Activated CD4-positive, alpha-beta T cell treated with anti-CD3 and anti-CD28 coated beads, Interleukin-2, Interleukin-6, amounts not matched to agents 100 ng/mL and 50 ng/mL, durations not matched to agents 16 hours and 8 hours (primary cell): Measurements from ENCODE around the gene ZNF569.
"Not testable (repeated sequence)": the region's sequence is repeated elsewhere in the genome, so short reads cannot be mapped to it uniquely, and the experiment has no call there.

Experiments used
- DNase-seq: peaks from one replicate; pipeline ENCODE4 v3.0.0-alpha.2; 2020

ZNF569 gene

DNA sequence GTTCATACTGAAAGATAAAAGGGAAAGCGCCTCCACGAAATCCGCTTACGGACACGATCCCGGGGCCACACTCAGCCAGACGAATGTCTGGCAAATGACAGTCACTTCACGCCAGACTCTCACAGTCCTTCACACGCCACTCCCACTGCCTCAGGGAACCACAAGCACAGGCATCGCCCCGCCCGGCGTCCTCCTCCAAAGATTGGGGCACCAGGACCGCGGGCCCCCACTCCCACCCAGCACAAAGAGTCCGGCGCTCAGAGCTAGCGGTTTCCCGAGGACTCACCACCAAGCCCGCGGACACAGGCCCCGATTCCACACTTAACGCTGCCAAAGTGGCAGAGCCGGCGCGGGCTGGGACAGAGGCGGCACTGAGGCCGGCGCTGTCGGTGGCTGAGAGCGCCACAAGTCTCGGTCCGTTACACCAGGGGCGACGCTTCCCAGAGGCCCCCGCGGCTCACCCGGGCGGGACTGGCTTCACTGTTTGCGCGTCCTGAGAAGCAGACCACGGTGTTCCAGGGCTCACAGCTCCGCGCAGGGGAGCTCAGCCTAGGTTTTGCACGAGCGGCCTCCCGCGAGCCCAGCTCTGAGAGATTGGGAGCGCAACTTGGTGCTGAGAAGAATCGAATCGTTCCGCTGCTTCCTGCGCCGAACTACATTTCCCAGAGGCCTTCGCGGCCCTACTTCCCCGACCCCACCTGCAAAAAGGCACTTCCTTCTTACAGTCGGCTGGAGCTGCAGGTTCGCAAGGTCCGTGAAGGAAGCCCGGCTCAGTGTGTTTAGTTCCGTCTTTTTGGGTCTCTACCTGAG, at the start of gene ZNF569:
Gene ZNF569, minus strand, starts transcription at position 647 of the 810 bp plus-strand sequence. CDS start 22,523 bp downstream, outside the sequence.
- peak; percentile 91 for DNase-seq

DNA sequence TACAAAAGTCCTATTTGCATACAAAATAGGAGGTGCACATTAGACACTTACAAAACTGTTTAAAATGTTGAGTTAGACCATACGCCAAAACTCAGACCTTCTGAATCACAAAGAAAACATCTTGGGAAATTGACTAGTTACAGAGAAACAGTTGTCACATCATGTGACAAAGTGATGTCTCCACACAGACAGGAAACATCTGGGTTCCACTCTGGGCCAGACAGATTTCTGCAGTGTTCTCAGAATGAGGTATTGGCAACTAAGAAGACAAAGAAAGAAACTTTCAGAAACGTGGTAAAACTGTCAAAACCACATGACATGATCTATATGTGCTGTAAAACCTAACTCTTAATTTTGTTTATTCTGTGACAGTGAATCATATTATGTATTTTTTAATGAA, 46.2 kb upstream of the ZNF569 start:
- DNase-seq: no peak

DNA sequence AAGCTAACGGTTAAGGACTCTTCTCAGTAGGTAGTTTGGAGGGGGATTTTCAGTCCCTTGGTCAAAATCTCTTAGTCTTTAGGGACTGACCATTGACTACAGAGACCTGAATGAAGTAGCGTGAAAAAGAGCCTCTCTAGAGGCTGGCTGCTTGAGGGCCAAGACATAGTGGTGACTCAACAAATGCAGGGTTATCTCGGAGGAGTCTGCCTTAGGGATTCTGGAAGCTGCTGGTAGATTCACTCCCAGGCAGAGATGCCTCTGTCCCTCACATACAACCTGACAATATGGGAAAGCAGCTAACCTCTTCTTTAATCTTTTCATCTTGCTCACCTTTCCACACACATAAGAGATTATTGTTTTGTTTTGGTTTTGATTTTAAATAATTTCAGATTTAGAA, 44.6 kb upstream of the ZNF569 start:
- no peak for DNase-seq

DNA sequence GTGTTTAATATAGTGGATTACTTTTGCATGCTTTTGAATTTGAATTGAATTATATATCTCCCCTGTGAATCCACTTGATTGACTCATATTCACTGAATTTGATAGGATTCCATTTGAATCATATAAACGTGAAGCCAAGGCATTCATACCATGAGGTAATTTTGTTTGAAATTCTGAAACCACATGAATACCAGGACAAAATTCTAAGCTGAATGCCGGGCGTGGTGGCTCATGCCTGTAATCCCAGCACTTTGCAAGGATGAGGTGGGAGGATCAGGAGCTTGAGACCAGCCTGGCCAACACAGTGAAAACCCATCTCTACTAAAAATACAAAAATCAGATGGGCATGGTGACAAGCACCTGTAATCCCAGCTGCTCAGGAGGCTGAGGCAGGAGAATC, 43.9 kb upstream of the ZNF569 start:
- no peak for DNase-seq

DNA sequence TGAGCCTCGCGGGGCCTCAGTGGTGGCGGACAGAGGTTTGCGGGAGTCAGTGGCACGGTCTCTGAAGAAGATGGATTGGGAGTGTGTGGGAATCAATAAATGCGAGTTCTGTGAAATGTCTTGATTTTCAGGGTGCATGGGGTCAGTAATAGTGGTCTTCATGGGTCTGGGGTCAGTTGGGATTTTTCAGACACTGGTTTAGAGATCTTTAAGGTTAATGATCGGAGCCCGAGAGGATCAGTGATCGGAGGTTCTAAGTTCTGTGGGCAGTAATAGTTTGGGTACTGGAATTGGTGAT, 39.9 kb upstream of the ZNF569 start:
- no peak for DNase-seq

DNA sequence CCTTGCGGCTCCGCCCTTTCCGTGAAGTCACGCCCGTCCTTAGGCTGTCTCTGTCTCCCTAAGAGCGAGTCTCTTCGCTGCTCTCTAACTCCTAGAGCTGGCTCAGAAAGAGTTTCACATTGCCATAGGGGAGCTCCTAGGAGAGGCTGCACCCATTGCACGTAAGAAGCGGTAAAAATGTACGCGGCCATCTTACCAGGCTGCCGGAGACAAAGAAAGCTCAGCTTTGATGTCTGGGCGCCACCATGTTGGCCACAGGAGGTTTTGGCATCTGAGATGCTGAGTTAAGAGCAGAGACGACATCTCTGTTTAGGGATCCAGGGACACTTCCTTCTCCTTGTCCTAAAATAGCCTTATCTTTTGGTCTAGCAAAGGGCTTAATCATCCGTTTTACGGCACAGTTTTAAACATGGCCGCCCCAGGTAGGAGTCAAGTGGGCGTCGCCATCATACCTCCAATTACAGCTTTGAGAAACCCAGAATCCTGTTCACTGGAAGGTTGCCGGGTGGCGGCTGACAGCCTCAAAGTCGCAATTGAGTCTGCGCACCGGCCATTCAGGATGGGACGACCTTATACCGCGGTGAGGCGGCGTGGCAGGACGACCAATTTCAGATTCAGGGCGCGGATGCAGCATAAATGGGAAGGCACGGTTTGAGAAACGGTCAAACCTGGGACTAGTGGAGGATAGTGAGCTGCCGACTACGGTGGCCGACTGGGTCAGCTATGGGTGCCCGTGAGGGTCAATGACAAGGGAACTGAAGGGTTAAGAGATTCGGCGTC, 39.3 kb upstream of the ZNF569 start, which contains the start of gene ZNF793:
Gene ZNF793, plus strand, starts transcription at position 553 of the 780 bp plus-strand sequence. CDS start 16,501 bp downstream, outside the sequence.
- peak; percentile 70 for DNase-seq

DNA sequence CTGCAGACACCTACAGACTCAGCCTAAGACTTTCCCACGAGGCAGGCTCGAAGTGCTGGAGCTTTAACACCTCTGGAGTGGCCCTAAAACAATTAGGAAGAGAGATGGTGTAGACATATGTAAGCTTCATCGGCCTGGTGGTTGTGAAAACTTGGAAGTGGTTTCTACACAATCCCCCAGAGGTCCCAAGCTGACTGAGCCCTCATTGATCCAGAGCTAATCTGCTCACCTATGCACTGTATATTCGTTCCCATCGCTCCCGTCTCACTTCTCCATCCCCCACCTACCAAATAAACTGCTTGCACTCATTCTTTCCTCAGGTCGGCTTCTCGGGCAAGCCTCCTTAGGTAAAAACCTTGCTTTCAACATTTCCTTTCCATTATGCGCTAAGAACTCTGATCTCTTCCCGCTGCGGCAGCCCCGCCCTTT, 38.7 kb upstream of the ZNF569 start:
- no peak for DNase-seq

DNA sequence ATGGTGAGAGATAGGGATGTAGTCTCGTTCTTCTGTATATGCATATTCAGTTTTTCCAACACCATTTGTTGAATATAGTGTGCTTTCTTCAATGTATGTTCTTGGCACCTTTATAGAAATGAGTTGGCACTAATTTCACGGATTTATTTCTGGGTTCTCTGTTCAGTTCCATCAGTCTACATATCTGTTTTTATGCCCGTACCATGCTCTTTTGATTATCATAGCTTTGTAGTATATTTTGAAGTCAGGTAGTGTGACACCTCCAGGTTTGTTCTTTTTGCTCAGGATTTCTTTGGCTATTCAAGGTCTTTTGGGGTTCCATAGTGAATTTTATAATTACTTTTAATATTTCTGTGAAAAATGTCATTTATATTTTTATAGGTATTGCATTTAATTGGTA, 25.0 kb upstream of the ZNF569 start:
- DNase-seq: no peak

DNA sequence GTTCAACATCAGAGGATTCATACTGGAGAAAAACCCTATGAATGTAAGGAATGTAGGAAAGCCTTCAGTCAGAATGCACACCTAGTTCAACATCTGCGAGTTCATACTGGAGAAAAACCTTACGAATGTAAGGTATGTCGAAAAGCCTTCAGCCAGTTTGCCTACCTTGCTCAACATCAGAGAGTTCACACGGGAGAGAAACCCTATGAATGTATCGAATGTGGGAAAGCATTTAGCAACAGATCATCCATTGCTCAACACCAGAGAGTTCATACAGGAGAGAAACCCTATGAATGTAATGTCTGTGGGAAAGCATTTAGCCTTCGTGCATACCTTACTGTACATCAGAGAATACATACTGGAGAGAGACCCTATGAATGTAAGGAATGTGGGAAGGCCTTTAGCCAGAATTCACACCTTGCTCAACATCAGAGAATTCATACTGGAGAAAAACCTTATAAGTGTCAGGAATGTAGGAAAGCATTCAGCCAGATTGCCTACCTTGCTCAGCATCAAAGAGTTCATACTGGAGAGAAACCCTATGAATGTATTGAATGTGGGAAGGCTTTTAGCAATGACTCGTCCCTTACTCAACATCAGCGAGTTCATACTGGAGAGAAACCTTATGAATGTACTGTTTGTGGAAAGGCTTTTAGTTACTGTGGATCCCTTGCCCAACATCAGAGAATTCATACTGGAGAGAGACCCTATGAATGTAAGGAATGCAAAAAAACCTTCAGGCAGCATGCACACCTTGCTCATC, 17.3 kb upstream of the ZNF569 start:
- no peak for DNase-seq

DNA sequence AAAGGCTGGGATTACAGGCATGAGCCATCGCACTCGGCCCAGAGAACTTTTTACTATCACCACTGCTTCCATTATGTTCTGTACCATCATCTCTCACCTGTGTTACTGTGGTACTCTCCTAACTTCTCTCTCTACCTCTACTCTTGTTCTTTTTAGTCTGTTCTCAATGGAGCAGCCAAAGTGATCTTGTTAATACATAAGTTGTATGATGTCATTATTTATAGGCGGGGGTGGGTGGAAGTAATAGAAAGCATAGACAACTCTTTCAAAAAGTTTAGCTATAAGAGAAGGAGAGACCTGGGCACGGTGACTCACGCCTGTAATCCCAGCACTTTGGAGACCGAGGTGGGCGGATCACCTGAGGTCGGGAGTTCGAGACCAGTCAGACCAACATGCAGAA, 4.9 kb upstream of the ZNF569 start:
- no peak for DNase-seq

DNA sequence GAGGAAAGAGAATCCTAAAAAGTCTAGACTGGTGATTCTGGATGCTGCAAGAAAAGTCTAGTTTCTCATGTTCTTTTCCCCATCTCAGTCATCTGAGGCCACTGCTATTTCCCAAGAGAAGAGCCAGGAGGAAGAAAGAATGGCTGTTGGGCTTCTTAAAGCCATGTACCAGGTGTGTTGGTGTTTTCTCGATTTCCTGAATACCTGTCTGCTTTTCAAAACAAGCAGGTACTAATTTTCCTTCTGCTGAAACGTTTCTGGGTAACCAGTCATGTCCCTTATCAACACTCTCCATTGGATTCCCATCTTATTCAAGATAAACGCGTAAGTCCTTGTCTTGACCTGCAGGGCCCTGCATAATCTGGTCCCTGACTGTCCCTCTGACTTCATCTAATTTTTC, 3.0 kb upstream of the ZNF569 start:
- DNase-seq: no peak

DNA sequence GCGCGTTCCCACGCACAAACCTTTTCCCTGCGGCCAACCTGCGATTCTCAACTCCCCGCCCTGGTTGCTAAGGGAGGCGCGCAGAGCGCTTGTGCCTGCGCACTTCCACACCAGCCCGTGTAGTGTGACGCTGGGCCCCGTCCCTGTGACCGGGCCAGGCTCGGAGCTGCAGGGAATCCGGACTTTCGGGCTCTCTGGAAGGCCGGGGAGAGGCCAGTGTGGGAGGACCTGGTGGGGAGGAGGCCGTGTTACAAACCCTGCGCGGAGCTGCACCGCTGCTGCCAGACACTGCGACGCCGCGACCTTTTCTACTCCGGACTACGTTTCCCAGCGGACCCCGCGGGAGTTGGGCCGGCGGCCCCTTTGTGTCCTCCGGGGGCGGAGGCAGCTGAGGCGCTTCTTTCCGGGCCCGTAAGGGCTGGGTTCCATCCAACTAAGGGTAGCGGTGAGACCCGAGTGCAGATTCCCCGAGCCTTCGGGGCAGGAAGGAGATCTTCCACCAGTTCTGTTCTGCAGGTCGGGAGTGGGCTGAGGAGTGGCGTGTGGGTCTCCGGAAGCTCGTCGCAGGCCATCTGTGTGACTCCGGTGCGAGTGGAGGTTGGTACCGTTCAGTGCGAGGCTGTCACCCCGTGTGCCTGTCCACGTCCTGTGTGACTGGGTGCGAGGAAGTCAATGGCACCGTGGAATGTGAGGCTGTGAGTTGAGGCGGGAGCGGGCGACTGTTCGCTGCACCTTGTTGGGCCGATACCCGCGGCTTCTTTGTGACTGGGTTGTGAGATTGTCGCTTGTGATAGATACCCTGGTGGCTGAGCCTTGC, 1.9 kb upstream of the ZNF569 start, which contains the start of gene ZNF570:
Gene ZNF570, plus strand, starts transcription at position 396 of the 817 bp plus-strand sequence. CDS start 999 bp downstream, outside the sequence.
- DNase-seq: peak; percentile 89

DNA sequence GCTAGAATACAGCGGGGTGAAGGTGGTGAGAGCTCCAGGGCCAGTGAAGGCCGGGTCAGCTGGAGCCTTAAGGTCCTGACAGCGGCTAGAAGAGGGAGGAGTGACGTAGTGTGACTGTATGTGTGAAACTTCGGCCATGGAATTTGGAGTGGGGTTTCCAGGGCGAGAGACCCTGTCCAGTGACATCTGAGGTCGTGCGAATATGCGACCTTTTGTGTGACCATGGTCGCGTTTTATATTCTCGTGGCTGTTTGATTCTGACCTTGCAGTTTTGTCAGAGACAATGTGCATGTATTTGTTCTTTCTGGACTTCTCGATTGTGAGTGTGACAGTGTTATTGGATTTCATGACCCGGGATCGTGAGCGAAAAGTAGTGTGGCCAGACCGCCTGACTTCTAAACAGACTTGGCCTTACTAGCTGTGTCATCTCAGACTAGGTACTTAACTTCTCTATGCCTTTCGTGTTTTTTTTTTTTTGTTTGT, 405 bp upstream of the ZNF569 start:
- DNase-seq: no peak

DNA sequence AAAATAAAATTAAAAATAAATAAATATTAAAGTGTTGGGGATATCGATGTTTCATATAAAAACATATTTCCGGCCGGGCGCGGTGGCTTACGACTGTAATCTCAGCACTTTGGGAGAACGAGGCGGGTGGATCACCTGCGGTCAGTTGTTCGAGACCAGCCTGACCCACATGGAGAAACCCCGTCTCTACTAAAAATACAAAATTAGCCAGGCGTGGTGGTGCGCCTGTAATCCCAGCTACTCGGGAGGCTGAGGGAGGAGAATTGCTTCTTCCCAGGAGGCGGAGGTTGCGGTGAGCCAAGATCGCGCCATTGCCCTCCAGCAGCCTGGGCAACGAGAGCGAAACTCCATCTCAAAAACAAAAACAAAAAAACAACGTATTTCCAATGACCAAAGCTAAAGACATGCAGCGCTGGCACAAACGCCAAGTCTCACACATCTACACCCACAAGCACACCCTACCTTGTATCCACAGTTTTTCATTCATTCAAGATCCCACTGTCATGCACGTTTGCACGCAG, 907 bp downstream of the ZNF569 start:
- no peak for DNase-seq

DNA sequence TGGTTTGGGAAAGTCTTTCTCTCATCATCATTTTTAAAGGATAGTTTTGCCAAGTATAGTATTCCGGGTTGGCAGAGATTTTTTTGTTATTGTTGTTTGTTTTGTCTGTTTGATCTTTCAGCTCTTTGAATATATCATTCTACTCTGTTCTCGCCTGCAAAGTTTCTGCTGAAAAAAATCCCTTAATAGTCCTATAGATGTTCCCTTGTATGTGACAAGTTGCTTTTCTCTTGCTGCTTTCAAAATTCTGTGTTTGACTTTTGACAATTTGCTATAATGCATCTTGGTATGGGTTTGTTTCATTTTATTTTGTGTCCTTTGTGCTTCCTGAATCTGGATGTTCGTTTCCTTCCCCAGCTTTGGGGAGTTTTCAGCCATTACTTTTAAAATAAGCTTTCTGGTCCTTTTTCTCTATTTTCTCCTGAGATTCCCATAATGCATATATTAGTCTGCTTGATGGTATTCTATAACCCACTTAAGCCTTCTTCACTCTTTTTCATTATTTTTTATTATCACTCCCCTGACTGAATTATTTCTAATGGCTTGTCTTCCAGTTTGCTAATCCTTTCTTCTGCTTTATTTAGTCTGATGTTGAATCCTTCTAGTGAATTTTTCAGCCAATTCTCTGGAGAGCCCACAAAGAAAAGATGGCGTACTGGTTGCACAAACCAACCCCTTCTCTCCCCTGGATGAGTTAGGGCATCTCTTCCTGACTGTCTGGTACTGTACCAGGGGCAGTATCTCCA, 14.6 kb downstream of the ZNF569 start:
- DNase-seq: no peak

DNA sequence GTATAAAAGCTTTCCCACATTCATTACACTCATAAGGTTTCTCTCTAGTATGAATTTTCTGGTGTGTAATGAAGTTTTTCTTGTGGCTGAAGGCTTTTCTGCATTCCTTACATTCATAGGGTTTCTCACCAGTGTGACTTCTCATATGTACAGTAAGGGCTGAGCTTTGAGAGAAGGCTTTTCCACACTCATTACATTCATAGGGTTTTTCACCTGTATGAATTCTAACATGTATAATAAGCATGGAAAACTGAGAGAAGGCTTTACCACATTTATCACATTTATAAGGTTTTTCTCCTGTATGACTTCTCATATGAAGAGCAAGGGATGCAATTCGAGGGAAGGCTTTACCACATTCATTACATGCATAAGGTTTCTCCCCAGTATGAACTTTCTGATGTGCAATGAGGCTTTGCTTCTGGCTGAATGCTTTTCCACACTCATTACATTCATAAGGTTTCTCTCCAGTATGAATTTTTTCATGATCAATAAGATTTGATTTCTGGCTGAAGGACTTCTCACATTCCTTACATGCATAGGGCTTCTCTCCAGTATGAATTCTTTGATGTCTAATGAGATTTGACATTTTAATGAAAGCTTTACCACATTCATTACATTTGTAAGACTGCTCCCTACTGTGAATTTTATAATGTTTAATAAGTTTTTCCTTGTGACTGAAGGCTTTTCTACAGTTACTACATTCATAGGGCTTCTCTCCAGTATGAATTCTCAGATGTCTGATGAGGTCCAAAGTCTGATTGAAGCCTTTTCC, 53.7 kb downstream of the ZNF569 start:
- DNase-seq: no peak

DNA sequence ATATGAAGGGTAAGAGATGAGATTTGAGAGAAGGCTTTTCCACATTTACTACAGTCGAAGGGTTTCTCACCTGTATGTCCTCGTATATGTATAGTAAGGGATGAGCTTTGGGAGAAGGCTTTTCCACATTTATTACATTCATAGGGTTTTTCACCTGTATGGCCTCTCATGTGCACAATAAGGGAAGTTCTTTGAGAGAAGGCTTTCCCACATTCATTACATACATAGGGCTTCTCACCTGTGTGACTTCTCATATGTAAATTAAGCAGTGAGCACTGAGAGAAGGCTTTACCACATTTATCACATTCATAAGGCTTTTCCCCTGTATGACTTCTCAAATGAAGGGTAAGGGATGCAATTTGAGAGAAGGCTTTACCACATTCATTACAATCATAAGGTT, 54.5 kb downstream of the ZNF569 start:
- no peak for DNase-seq

DNA sequence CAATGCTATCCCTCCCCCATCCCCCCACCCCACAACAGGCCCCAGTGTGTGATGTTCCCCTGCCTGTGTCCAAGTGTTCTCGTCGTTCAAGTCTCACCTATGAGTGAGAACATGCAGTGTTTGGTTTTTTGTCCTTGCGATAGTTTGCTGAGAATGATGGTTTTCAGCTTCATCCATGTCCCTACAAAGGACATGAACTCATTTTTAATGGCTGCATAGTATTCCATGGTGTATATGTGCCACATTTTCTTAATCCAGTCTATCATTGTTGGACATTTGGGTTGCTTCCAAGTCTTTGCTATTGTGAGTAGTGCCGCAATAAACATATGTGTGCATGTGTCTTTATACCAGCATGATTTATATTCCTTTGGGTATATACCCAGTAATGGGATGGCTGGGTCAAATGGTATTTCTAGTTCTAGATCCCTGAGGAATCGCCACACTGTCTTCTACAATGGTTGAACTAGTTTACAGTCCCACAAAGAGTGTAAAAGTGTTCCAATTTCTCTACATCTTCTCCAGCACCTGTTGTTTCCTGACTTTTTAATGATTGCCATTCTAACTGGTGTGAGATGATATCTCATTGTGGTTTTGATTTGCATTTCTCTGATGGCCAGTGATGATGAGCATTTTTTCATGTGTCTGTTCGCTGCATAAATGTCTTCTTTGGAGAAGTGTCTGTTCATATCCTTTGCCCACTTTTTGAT, 61.0 kb downstream of the ZNF569 start:
- DNase-seq: not testable (repeated sequence)

DNA sequence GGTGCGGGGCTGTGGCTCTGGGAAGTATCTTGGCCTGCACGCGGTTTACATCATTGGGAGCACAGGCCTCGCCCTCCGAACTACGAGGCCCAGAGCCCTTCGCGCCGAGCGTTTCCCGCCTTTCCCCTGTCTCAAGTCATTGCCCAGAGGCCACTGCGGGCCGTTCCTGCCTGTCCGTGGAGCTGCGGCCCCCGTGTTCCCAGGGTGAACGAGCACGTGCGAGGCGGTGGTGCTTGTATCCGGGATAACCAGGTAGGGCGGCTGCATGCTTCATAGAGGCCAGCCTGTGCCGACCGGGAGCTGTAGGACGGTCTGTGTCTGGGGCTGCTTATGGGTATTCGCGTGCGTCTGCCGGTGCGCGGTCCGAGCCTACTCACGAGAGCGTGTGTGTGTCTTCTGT, 63.8 kb downstream of the ZNF569 start:
- DNase-seq: no peak

DNA sequence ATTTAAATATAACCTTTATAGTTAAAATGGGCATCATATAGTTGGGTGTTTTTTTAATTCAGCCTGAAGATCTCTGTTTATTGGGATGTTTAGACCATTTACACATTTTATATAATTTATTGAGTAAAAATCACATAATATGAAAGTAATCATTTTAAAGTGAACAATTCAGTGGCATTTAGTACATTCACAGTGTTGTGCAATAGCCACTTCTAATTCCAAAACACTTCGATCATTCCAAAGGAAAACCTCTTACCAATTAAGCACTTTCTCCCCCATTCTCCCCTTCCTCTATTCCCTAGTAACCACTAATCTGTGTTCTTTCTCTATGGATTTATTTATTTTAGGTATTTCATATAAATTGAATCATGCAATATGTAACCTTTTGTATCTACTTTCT, 66.2 kb downstream of the ZNF569 start:
- no peak for DNase-seq
